Activated naive CD4-positive, alpha-beta T cell treated with anti-CD3 and anti-CD28 coated beads for 36 hours (primary cell): ENCODE measurements around the gene ATXN7L1. TPM values are rescaled to one million over a fixed set of nuclear protein-coding genes. Genes with fewer than 3 reads are reported as not detected.

ENCODE experiments used
- CTCF ChIA-PET: fragments of 350-600 bp; sonication (Branson Sonifier 250); formaldehyde crosslinking; loops from one replicate; lab custom pipeline; 2021; ENCODE audit warnings: antibody characterized with exemption; lab: Charles Lee
- DNase-seq: peaks from one replicate; pipeline ENCODE4 v3.0.0-alpha.2; 2020
- H3K27ac Mint-ChIP-seq: one replicate; pipeline ENCODE4 v1.8.0; 2021; ENCODE audit warnings: mild to moderate bottlenecking, mixed read lengths
- H3K27me3 Mint-ChIP-seq: one replicate; pipeline ENCODE4 v1.8.0; 2021; ENCODE audit warnings: low read depth, mixed read lengths
- H3K36me3 Mint-ChIP-seq: one replicate; pipeline ENCODE4 v1.8.0; 2021; ENCODE audit warnings: low read depth, mixed read lengths
- H3K4me1 Mint-ChIP-seq: one replicate; pipeline ENCODE4 v1.8.0; 2021; ENCODE audit warnings: low read depth, mixed read lengths
- H3K4me3 Mint-ChIP-seq: one replicate; pipeline ENCODE4 v1.8.0; 2021; ENCODE audit warnings: mild to moderate bottlenecking, moderate library complexity, mixed read lengths
- H3K9me3 Mint-ChIP-seq: one replicate; pipeline ENCODE4 v1.8.0; 2021; ENCODE audit warnings: mixed read lengths
- intact Hi-C: fragments of 100-400 bp; cut with micrococcal nuclease; formaldehyde crosslinking; loops from one replicate; pipeline ENCODE4 v1.15.1; 2023
- total RNA-seq, 2 experiments: library from RNA; stranded (reverse); gene quantifications; one replicate each; pipeline ENCODE4 v1.2.3, GENCODE V29; 2021

ATXN7L1 gene
- total RNA-seq, 2 experiments from 2014 or later: 8.8 to 9.2 TPM

DNA sequence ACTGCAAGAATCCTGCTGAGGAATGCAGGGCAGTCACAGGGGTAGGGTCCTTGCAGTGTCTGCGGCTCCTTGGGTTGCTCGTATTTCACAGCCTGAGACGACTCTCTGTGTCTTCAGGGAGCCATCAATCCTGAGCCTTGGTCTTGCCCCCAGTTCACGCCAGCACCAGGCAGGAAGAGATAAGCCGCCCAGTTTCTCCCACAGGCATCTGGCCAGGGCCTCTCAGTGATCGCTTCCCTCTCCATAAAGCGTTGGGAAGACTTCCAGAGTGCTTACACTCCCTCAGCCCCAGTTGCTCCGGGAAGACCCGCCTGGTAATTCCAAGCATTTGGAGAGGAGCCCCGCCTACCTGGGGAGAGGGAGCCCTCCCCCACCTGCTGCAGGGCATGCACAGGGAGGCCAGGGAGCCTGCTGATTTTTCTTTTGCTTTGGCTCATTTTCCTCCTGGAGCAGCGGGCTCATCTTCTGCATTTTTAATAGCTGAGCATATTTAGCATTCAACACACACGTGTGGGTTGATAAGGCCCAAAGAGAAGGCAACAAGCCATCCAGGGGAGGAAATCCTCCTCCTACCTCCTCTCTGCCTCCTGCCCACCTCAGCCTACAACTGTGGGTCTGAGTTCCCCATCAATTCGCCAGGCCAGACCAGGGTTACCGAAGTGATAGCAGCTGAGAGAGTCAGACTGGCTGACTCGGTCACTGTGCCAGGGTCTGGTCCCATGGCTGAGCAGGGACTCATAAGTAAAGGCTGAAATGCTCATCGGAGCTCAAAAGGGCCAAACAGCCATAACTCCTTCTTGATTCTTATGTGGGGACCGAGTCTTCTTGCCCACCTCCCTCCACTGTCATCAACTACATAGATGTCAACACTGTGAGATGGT, 220.7 kb downstream of the ATXN7L1 start:
- H3K4me3 Mint-ChIP-seq: no peak overlapping the region
- no peaks in the 10 kb centered on the region for H3K9me3 Mint-ChIP-seq
- no peak for DNase-seq
- H3K4me1 Mint-ChIP-seq: peaks cover 2% of the 10 kb centered on the region
- intact Hi-C loops: loop anchor here (2.0 kb wide), 1 partner anchor 105 kb away; no protein-coding TSS in a partner anchor
- peaks cover 12% of the 10 kb centered on the region for H3K36me3 Mint-ChIP-seq
- H3K27ac Mint-ChIP-seq: no peak overlapping the region
- CTCF ChIA-PET: interaction anchor here (0.9 to 3.8 kb wide), 15 partner anchors 7 to 510 kb away, joined by 3 to 55 read pairs (median 8); no protein-coding TSS in a partner anchor
- H3K27me3 Mint-ChIP-seq: no peaks in the 10 kb centered on the region

- Mint-ChIP-seq H3K36me3 (peaks cover 10% of the 10 kb centered on the region), H3K9me3 (no peaks in the 10 kb centered on the region), H3K27ac (no peak overlapping the region), H3K27me3 (no peaks in the 10 kb centered on the region), H3K4me1 (peaks cover 2% of the 10 kb centered on the region), H3K4me3 (no peak overlapping the region)
- no peak for DNase-seq
- CTCF ChIA-PET: interaction anchor here (0.6 to 3.6 kb wide), 5 partner anchors 8 to 395 kb away, joined by 3 to 15 read pairs (median 3); no protein-coding TSS in a partner anchor
- intact Hi-C loops: no loop called here
Observed at GRCh38 chr7:105655067-105655466, 221.3 kb downstream of the ATXN7L1 start.

GRCh38 chr7:105654095-105654686, 222.2 kb downstream of the ATXN7L1 start:
- Mint-ChIP-seq H3K36me3 (peaks cover 4% of the 10 kb centered on the region), H3K27me3 (no peaks in the 10 kb centered on the region), H3K4me3 (no peak overlapping the region), H3K9me3 (no peaks in the 10 kb centered on the region), H3K27ac (no peak overlapping the region), H3K4me1 (peaks cover 3% of the 10 kb centered on the region)
- CTCF ChIA-PET: interaction anchor here (0.6 to 3.6 kb wide), 12 partner anchors 9 to 470 kb away, joined by 3 to 15 read pairs (median 4); no protein-coding TSS in a partner anchor
- no peak for DNase-seq
- intact Hi-C loops: loop anchor here (5.0 kb wide), 1 partner anchor 513 kb away; no protein-coding TSS in a partner anchor

DNA sequence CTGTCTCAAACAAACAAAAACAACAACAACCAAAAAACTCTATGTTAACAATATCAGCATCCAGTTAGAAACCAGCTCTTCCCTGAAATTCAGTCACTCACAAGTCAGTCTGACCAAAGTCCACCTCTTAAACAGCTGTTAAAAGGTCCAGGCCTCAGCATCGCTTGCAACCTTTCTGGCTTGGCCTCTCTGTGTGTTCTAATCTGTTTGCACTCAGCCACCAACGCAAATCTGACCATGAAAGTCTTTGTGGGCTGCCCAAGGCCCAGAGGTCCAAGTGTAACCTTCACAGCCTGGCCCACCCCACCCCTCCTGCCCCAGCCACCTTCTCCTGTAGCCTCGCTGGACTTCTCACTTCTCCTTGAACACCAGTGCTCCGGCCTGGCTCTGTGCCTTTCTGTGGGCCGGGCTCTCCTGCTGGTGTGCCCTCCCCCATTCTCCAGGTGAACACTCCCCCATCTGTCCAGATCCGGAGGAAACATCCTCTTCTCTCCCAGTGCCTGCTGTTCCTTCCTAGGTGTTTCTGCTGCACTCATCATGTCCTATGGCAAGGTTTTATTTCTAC, 222.9 kb downstream of the ATXN7L1 start:
- no peak for DNase-seq
- peaks cover 4% of the 10 kb centered on the region for H3K36me3 Mint-ChIP-seq
- CTCF ChIA-PET: interaction anchor here (0.6 to 3.6 kb wide), 12 partner anchors 10 to 393 kb away, joined by 3 to 15 read pairs (median 4); no protein-coding TSS in a partner anchor
- intact Hi-C loops: loop anchor here (2.0 to 5.0 kb wide), 2 partner anchors 223 to 514 kb away; partner anchors contain the start of gene ATXN7L1
- H3K27me3 Mint-ChIP-seq: no peaks in the 10 kb centered on the region
- no peak overlapping the region for H3K27ac Mint-ChIP-seq
- no peak overlapping the region for H3K4me3 Mint-ChIP-seq
- no peaks in the 10 kb centered on the region for H3K9me3 Mint-ChIP-seq
- peaks cover 9% of the 10 kb centered on the region for H3K4me1 Mint-ChIP-seq

DNA sequence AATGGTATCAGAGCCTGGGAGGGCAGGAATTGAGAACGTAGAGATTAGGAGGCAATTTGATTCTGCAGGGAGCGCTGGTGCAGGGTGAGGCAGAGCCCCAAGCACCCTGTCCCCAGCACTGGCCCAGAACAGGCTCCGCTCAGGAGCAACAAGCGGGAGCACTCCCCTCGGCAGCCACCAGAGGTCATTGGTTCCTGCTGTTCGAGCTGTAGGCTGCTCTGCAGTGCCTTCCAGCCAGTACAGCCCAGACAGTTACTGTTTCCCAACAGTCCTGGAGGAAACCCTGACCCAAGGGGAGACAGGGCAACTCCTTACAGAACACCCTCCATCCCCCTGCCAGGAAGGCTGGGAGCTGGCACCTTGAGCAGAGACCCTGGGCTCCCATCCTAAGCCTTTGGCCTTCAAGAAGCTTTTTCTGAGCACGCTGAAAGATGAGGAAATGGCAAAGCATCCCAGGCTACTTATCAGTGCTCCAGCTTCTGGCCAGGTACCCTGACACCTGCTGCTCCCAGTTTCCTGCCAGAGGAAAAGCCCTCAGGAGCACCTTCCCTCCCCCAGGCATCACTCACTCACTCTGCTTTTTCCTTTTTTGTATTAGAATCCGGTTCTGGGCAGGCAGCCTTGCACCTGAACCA, 223.9 kb downstream of the ATXN7L1 start:
- H3K36me3 Mint-ChIP-seq: peaks cover 4% of the 10 kb centered on the region
- CTCF ChIA-PET: interaction anchor here (0.5 to 3.6 kb wide), 17 partner anchors 9 to 394 kb away, joined by 3 to 15 read pairs (median 3); no protein-coding TSS in a partner anchor

GRCh38 chr7:105651798-105652197, 224.6 kb downstream of the ATXN7L1 start:
- intact Hi-C loops: loop anchor here (1.0 to 5.0 kb wide), 4 partner anchors 225 to 516 kb away; partner anchors contain the start of gene ATXN7L1
- Mint-ChIP-seq H3K36me3 (peaks cover 3% of the 10 kb centered on the region), H3K4me3 (no peak overlapping the region), H3K4me1 (peaks cover 8% of the 10 kb centered on the region), H3K27ac (no peak overlapping the region), H3K27me3 (no peaks in the 10 kb centered on the region), H3K9me3 (no peaks in the 10 kb centered on the region)
- no peak for DNase-seq
- CTCF ChIA-PET: interaction anchor here (0.5 to 3.6 kb wide), 6 partner anchors 8 to 393 kb away, joined by 3 to 15 read pairs (median 4); no protein-coding TSS in a partner anchor

More for the DNA sequence above, 223.9 kb downstream of the ATXN7L1 start:
- peak; percentile 79 for DNase-seq
- Mint-ChIP-seq H3K4me1 (peaks cover 10% of the 10 kb centered on the region), H3K4me3 (no peak overlapping the region), H3K27me3 (no peaks in the 10 kb centered on the region), H3K27ac (no peak overlapping the region), H3K9me3 (no peaks in the 10 kb centered on the region)
- intact Hi-C loops: loop anchor here (1.0 to 5.0 kb wide), 4 partner anchors 224 to 515 kb away; partner anchors contain the start of gene ATXN7L1

DNA sequence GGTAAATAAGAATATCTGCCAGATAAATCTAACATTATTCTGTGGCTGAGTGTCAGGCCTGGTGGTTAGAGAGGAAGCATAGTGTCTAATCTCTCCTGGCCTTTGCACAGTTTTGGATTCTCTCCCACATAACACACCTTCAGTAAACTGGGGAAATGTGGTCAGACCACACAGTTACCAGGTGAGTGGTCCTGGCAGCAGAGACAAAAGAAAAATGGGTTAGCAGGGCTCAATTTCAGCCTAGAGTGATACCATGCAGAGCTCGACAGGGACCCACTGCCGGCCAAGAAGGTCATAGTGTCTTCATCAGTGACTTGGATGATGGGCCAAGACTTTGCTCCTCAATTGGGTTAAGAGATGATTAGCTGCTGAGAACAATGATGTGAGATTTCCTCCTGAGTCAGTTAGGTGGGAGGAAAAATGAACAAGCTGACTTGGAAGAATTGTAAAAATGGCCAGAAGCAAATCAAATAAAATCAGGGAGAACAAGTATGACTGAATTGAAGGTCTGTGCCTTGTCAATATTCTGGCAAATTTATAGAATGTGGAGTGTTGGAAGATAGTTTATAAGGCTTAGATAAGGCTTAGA, 225.9 kb downstream of the ATXN7L1 start:
- Mint-ChIP-seq H3K27ac (no peak overlapping the region), H3K27me3 (no peaks in the 10 kb centered on the region), H3K4me1 (peaks cover 8% of the 10 kb centered on the region), H3K36me3 (peaks cover 3% of the 10 kb centered on the region), H3K9me3 (no peaks in the 10 kb centered on the region), H3K4me3 (no peak overlapping the region)
- CTCF ChIA-PET: interaction anchor here (1.0 to 1.2 kb wide), 2 partner anchors 12 to 396 kb away, joined by 3 to 5 read pairs; no protein-coding TSS in a partner anchor
- DNase-seq: no peak
- intact Hi-C loops: loop anchor here (5.0 kb wide), 1 partner anchor 517 kb away; no protein-coding TSS in a partner anchor

DNA sequence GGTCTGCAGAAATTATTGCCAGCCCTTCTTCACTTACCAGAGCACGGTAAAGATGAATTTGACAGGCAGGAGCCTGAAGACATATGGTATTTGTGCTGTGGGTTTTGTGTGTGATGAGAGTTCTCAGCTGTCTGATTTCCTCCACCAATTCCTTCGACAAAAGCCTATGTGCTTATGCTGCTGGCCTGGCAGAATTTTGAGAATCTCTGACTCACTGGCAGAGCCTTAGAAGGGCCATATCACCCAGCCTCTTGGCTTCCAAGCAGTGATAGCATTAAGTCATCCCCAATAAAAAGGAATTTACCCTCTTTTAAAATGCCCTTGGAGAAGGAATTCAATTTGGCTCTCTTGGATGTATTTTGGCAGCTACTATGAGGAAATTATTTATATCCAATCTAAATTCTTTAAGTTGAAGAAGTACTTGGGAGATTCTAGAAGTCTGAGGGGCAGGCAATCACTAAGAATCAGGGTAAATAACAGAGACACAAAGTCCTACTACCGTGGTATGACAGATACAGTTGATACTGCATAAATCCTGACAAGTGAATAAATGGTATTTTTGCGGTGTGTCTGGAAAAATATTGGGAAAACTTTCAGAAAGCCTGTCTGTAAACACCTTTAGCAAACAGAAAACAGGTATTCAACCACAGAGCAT, 226.5 kb downstream of the ATXN7L1 start:
- Mint-ChIP-seq H3K27me3 (no peaks in the 10 kb centered on the region), H3K4me3 (no peak overlapping the region), H3K27ac (no peak overlapping the region), H3K36me3 (peaks cover 3% of the 10 kb centered on the region), H3K4me1 (peaks cover 8% of the 10 kb centered on the region), H3K9me3 (no peaks in the 10 kb centered on the region)
- CTCF ChIA-PET: interaction anchor here (1.0 to 1.2 kb wide), 2 partner anchors 13 to 397 kb away, joined by 3 to 5 read pairs; no protein-coding TSS in a partner anchor
- no peak for DNase-seq
- intact Hi-C loops: loop anchor here (5.0 kb wide), 1 partner anchor 517 kb away; no protein-coding TSS in a partner anchor

DNA sequence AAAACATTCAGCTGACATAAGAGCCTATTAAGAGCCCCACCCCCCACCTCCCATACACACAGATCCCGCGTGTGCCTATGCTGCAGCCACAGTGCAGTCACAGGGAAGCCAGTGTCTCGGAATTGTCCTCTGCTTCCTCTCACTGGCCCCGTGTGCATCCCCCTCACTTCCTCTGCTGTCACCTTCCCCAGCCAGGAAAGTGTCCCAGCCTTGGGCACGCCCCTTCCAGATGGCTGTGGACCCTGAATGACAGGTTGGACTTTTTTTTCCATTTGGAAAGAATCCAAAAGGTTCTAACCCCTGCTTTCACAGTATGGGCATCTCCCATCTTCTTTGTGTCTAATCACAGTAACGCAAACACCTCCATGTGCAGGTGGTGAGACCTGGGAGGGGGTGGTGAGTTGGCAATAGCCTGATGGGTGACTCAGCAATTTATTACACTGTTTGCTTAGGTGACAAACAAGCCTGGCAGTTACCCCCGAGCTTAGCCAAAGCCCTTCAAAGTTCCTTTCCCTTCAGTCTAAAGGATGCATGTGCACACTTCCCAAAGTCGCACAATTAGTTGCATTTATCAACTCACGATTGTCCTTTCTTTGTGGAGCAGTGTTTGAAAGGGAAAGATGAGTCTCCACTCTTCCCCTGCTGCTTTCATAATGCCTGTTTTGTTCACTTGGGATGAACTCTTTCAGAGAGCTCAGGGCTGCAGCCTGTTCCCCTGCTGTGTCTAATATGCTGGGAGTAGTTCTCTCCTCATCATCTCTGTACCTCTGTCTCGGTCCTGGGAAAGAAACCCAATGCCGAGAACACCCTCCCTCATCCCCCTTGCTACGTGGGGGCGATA, 227.6 kb downstream of the ATXN7L1 start:
- Mint-ChIP-seq H3K36me3 (peaks cover 3% of the 10 kb centered on the region), H3K27ac (no peak overlapping the region), H3K4me1 (peaks cover 8% of the 10 kb centered on the region), H3K9me3 (no peaks in the 10 kb centered on the region), H3K4me3 (no peak overlapping the region), H3K27me3 (no peaks in the 10 kb centered on the region)
- intact Hi-C loops: no loop called here
- no peak for DNase-seq
- CTCF ChIA-PET: interaction anchor here (1.4 to 4.0 kb wide), 3 partner anchors 9 to 393 kb away, joined by 4 to 25 read pairs (median 10); no protein-coding TSS in a partner anchor

- Mint-ChIP-seq H3K4me1 (peaks cover 8% of the 10 kb centered on the region), H3K36me3 (peaks cover 5% of the 10 kb centered on the region), H3K4me3 (no peak overlapping the region), H3K27me3 (no peaks in the 10 kb centered on the region), H3K27ac (no peak overlapping the region), H3K9me3 (no peaks in the 10 kb centered on the region)
- peak; percentile 35 for DNase-seq
- CTCF ChIA-PET: interaction anchor here (0.5 to 4.0 kb wide), 5 partner anchors 10 to 395 kb away, joined by 3 to 25 read pairs (median 4); no protein-coding TSS in a partner anchor
- intact Hi-C loops: no loop called here
Observed at GRCh38 chr7:105647591-105647990, 228.8 kb downstream of the ATXN7L1 start.
